MM.1S (cell line): ENCODE data around the gene RALGDS.

Experiments
- DNase-seq: peaks from one replicate; pipeline ENCODE4 v3.0.0-alpha.2; 2015
- H2AFZ ChIP-seq: fragments of 300-600 bp; sonication (generic); 2 replicates; pipeline ENCODE4 v1.6.0; 2016; ENCODE audit warnings: antibody characterized with exemption, low read length
- H3F3A ChIP-seq: fragments of 300-600 bp; sonication (generic); 2 replicates; pipeline ENCODE4 v1.6.1; 2016; ENCODE audit warnings: mild to moderate bottlenecking, antibody characterized with exemption, low read length, moderate library complexity, mixed read lengths; ENCODE audit not compliant: insufficient read depth
- H3K27ac ChIP-seq: fragments of 300-600 bp; sonication (generic); 2 replicates; pipeline ENCODE4 v1.5.1; 2016; ENCODE audit warnings: mild to moderate bottlenecking, low read length
- H3K27me3 ChIP-seq: fragments of 300-600 bp; sonication (generic); replicated peaks from 2 replicates; pipeline ENCODE4 v1.6.0; 2016; ENCODE audit warnings: low read length; ENCODE audit not compliant: insufficient read depth
- H3K36me3 ChIP-seq: fragments of 300-600 bp; sonication (generic); replicated peaks from 2 replicates; pipeline ENCODE4 v1.6.1; 2016; ENCODE audit warnings: mild to moderate bottlenecking, low read length, mixed read lengths; ENCODE audit not compliant: insufficient read depth
- H3K4me1 ChIP-seq: fragments of 300-600 bp; sonication (generic); 2 replicates; pipeline ENCODE4 v1.6.1; 2016; ENCODE audit warnings: low read length, mixed read lengths
- H3K4me2 ChIP-seq: fragments of 300-600 bp; sonication (generic); 2 replicates; pipeline ENCODE4 v1.6.0; 2016; ENCODE audit warnings: low read depth, low read length
- H3K4me3 ChIP-seq: fragments of 300-600 bp; sonication (generic); 2 replicates; pipeline ENCODE4 v1.5.1; 2016; ENCODE audit warnings: low read length, mixed read lengths
- H3K79me2 ChIP-seq: fragments of 300-600 bp; sonication (generic); 2 replicates; pipeline ENCODE4 v1.6.1; 2016; ENCODE audit warnings: mixed run types, low read length, mixed read lengths
- H3K9ac ChIP-seq: fragments of 300-600 bp; sonication (generic); 2 replicates; pipeline ENCODE4 v1.6.1; 2016; ENCODE audit warnings: low read length, mixed read lengths
- H3K9me2 ChIP-seq: fragments of 300-600 bp; sonication (generic); replicated peaks from 2 replicates; pipeline ENCODE4 v1.6.1; 2016; ENCODE audit warnings: mild to moderate bottlenecking, low read length, mixed read lengths; ENCODE audit not compliant: insufficient read depth
- H3K9me3 ChIP-seq: fragments of 300-600 bp; sonication (generic); replicated peaks from 2 replicates; pipeline ENCODE4 v1.6.1; 2016; ENCODE audit warnings: mild to moderate bottlenecking, low read length, mixed read lengths; ENCODE audit not compliant: insufficient read depth
- H4K20me1 ChIP-seq: fragments of 300-600 bp; sonication (generic); 2 replicates; pipeline ENCODE4 v1.6.1; 2016; ENCODE audit warnings: mild to moderate bottlenecking, low read length, moderate library complexity, mixed read lengths; ENCODE audit not compliant: insufficient read depth
- EZH2 ChIP-seq: fragments of 300-600 bp; sonication (generic); optimal IDR thresholded peaks from 2 replicates; pipeline ENCODE3; 2017; ENCODE audit warnings: low read depth, mild to moderate bottlenecking, antibody characterized with exemption, low read length, mixed read lengths
- EZH2phosphoT487 ChIP-seq: fragments of 300-600 bp; sonication (generic); IDR thresholded peaks from 2 replicates; pipeline ENCODE4 v1.6.1; 2018; ENCODE audit warnings: antibody characterized with exemption, low read length
- TF ChIP-seq, protein P1 (sequence below): fragments of 300-600 bp; sonication (generic); IDR thresholded peaks from 2 replicates; pipeline ENCODE4 v1.5.1; 2016; ENCODE audit warnings: antibody characterized with exemption, low read length, mixed read lengths

The RALGDS gene

DNA sequence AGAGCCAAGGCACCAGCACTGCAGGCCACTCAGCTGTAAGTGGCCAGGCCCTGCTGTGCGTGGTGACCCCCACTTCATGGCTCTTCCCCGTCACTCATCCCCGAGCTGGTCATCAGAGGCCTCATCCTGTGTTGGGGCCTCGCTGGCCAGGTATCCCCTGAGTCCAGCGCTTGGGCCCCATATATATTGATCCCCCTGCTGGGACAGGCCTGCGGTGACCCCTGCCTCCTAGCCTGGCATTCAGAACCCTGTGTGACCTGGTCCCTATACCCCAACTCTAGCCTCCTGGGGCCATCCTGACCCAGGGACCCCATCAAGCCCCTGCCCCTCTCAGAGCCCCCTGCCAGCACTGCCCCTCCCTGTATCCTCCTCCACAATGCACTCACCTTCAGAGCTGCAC is 30.0 kb upstream of the RALGDS start:
- no peaks in the 10 kb centered on the region for H4K20me1 ChIP-seq
- no peaks in the 10 kb centered on the region for H3K4me1 ChIP-seq

DNA sequence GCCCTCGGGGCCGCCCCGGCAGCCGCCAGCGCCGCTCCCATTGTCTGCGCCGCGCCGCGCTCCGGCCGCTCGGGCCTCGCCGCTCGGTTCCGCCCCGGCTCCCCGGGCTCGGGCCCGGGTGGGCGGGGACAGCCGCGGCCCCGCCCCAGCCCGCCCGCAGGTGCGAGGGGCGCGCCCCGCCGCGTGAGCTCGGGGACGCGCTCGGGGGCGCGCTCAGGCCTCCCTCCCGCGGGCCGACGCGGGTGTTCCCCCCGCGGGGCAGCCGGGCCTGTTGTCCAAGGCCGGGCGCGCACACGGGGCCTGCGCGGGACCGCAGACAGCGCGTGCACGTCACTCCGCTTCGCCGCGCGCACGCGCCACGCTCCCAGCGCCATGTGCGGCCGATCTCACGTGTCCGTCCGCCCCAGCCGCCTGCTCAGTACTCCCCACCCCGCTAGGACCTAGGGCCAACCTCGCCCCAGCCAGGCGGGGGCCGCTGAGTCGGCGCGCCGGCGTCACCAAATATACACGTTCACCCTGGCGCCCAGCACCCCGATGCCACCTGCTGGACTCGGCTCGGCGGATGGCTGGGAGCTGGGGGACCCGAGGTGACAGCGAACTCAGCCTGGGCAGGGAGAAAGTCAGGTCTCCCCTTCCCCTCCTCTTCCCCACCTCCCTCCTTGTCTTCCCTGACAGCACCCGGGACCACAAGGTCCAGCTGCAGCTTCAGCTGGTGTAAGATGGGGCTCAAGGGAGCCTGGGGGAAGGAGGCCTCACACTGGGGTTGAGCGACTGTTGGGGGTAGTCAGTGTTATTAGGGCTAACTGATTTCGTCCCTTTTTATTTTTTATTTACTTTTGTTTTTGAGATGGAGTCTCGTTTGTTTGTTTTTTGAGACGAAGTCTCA is 28.3 kb upstream of the RALGDS start:
- peak; percentile 95 for DNase-seq
- H3K9me3 ChIP-seq: no peaks in the 10 kb centered on the region
- peak overlapping the region; percentile 64 for H3K4me3 ChIP-seq
- H3K27me3 ChIP-seq: peaks cover 17% of the 10 kb centered on the region
- H3K79me2 ChIP-seq: peaks cover 32% of the 10 kb centered on the region
- H3K4me1 ChIP-seq: no peaks in the 10 kb centered on the region
- H3F3A ChIP-seq: peaks cover 15% of the 10 kb centered on the region; the same call in 1 of the 2 replicates
- H3K9ac ChIP-seq: peak overlapping the region; percentile 79
- no peaks in the 10 kb centered on the region for H4K20me1 ChIP-seq
- H3K36me3 ChIP-seq: no peaks in the 10 kb centered on the region
- peak overlapping the region; percentile 80 for H3K27ac ChIP-seq
- TF ChIP-seq EZH2phosphoT487 (no peak), EZH2 (no peak)
- TF ChIP-seq, protein P1, sequence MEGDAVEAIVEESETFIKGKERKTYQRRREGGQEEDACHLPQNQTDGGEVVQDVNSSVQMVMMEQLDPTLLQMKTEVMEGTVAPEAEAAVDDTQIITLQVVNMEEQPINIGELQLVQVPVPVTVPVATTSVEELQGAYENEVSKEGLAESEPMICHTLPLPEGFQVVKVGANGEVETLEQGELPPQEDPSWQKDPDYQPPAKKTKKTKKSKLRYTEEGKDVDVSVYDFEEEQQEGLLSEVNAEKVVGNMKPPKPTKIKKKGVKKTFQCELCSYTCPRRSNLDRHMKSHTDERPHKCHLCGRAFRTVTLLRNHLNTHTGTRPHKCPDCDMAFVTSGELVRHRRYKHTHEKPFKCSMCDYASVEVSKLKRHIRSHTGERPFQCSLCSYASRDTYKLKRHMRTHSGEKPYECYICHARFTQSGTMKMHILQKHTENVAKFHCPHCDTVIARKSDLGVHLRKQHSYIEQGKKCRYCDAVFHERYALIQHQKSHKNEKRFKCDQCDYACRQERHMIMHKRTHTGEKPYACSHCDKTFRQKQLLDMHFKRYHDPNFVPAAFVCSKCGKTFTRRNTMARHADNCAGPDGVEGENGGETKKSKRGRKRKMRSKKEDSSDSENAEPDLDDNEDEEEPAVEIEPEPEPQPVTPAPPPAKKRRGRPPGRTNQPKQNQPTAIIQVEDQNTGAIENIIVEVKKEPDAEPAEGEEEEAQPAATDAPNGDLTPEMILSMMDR: peak; percentile 44
- H2AFZ ChIP-seq: peak overlapping the region; percentile 77
- H3K4me2 ChIP-seq: peak overlapping the region; percentile 92
- no peaks in the 10 kb centered on the region for H3K9me2 ChIP-seq

More for the DNA sequence above, 30.0 kb upstream of the RALGDS start:
- Histone ChIP-seq H3K4me3 (no peak overlapping the region), H3K27ac (no peak overlapping the region), H3K9ac (no peak overlapping the region), H3K79me2 (peaks cover 22% of the 10 kb centered on the region), H2AFZ (no peak overlapping the region), H3K27me3 (peaks cover 33% of the 10 kb centered on the region), H3K9me2 (no peaks in the 10 kb centered on the region), H3K4me2 (no peak overlapping the region), H3F3A (peaks cover 15% of the 10 kb centered on the region; the same call in 1 of the 2 replicates), H3K36me3 (no peaks in the 10 kb centered on the region), H3K9me3 (no peaks in the 10 kb centered on the region)
- TF ChIP-seq EZH2phosphoT487 (no peak), EZH2 (no peak)
- TF ChIP-seq, protein P1: no peak
- DNase-seq: no peak

DNA sequence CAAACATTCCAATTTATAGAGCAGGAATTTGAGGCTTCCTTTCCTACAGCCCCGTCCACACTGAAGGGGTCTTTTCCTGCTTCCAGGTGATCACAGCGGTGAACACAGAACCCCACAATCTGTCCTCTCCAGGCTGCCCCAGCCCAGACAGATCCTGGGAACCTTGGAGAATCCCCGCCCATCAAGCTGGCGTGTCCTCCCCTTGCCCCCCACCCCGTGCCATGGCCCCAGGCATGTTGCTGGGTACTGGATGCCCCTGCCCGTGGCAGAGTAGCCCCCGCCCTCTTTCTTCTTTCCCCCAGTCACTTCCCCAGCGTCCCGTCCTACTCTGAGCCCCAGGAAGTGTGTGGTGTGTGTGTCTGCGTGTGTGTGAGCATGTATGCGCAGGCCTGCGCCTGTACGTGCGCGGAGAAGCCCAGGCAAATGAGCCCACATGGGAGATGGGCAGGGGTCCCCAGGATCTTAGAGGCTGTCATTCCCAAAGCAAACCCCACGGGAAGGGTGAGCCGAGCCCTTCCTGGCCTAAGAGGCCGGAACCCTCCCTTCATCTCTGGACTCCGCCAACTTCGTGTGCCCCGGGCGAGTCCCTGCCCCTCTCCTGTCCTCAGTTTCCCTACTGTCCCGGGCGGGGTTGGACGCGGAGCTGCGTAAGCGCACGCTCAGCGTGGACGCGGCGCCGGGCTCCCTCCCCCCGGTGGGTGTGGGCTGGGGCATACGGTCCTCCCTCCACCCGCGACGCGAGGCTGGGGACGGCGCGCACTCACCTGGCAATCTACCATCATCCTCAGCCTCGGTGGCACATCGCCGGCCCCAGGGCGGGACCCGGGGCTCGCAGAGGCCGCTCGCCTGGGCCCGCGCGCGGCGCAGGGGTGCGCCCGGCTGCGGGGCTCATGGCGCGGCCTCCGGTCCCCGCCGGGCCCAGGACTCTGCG is 27.4 kb upstream of the RALGDS start:
- no peaks in the 10 kb centered on the region for H3K4me1 ChIP-seq
- peaks cover 8% of the 10 kb centered on the region for H3K27me3 ChIP-seq
- TF ChIP-seq EZH2 (no peak), EZH2phosphoT487 (no peak)
- TF ChIP-seq, protein P1: no peak
- no peaks in the 10 kb centered on the region for H3K9me3 ChIP-seq
- H3K9ac ChIP-seq: peak overlapping the region; percentile 96
- H3K79me2 ChIP-seq: peaks cover 36% of the 10 kb centered on the region
- H3K9me2 ChIP-seq: no peaks in the 10 kb centered on the region
- DNase-seq: peak; percentile 40
- H3F3A ChIP-seq: peaks cover 21% of the 10 kb centered on the region; the same call in 1 of the 2 replicates
- no peaks in the 10 kb centered on the region for H4K20me1 ChIP-seq
- no peaks in the 10 kb centered on the region for H3K36me3 ChIP-seq
- peak overlapping the region; percentile 81 for H3K27ac ChIP-seq
- H3K4me3 ChIP-seq: peak overlapping the region; percentile 95
- H3K4me2 ChIP-seq: peak overlapping the region; percentile 87
- peak overlapping the region; percentile 74 for H2AFZ ChIP-seq
